PC-9 (cell line): ENCODE data around the gene MAP2K4. TPM values are rescaled to one million over a fixed set of nuclear protein-coding genes. Genes with fewer than 3 reads are reported as not detected.

Source experiments
- BruUV-seq: library from RNA; stranded (reverse); fragments of 400-500 nt; replicated peaks from 2 replicates; lab custom pipeline; 2021; lab: Mats Ljungman, UMichigan
- CTCF ChIA-PET: fragments of 300-600 bp; sonication (Branson Sonifier 250); formaldehyde crosslinking; loops from one replicate; lab custom pipeline; 2022; ENCODE audit warnings: antibody characterized with exemption; lab: Charles Lee
- POLR2A ChIA-PET: fragments of 300-600 bp; sonication (Branson Sonifier 250); formaldehyde crosslinking; loops from one replicate; lab custom pipeline; 2022; ENCODE audit warnings: antibody characterized with exemption; ENCODE audit not compliant: unreplicated experiment; lab: Charles Lee
- DNase-seq, 2 experiments: peaks; one replicate each; pipeline versions ENCODE4 v3.0.0 to v3.0.0-alpha.2; 2015 to 2022; ENCODE audit warnings: mixed read lengths in 1 of 2
- H2AFZ ChIP-seq: fragments of 200-600 bp; sonication (generic); 2 replicates; pipeline ENCODE4 v1.8.1; 2017; ENCODE audit warnings: antibody characterized with exemption
- H3F3A ChIP-seq: fragments of 200-600 bp; sonication (generic); 2 replicates; pipeline ENCODE4 v1.8.1; 2017; ENCODE audit warnings: antibody characterized with exemption, mild to moderate bottlenecking, low read depth; ENCODE audit not compliant: insufficient read depth
- H3K27ac ChIP-seq: fragments of 200-600 bp; sonication (generic); 2 replicates; pipeline ENCODE4 v1.6.1; 2016; ENCODE audit warnings: mixed run types
- H3K27me3 ChIP-seq: fragments of 200-600 bp; sonication (generic); 2 replicates; pipeline ENCODE4 v1.6.1; 2016; ENCODE audit warnings: low read depth, mixed run types; ENCODE audit not compliant: insufficient read depth
- H3K36me3 ChIP-seq: fragments of 200-600 bp; sonication (generic); 2 replicates; pipeline ENCODE4 v1.6.1; 2016; ENCODE audit warnings: low read depth, mixed run types
- H3K4me1 ChIP-seq: fragments of 200-600 bp; sonication (generic); replicated peaks from 2 replicates; pipeline ENCODE4 v1.6.1; 2016; ENCODE audit warnings: mixed run types; ENCODE audit not compliant: insufficient read depth
- H3K4me2 ChIP-seq: fragments of 200-600 bp; sonication (generic); 2 replicates; pipeline ENCODE4 v1.6.1; 2017; ENCODE audit warnings: mixed run types
- H3K4me3 ChIP-seq: fragments of 200-600 bp; sonication (generic); 2 replicates; pipeline ENCODE4 v1.6.1; 2016; ENCODE audit warnings: mixed run types
- H3K79me2 ChIP-seq: fragments of 200-600 bp; sonication (generic); 2 replicates; pipeline ENCODE4 v1.6.1; 2017; ENCODE audit warnings: low read depth, mixed run types
- H3K9me2 ChIP-seq: fragments of 200-600 bp; sonication (generic); 2 replicates; pipeline ENCODE4 v1.8.1; 2017; ENCODE audit warnings: mild to moderate bottlenecking; ENCODE audit not compliant: insufficient read depth
- H3K9me3 ChIP-seq: fragments of 200-600 bp; sonication (generic); 2 replicates; pipeline ENCODE4 v1.8.1; 2016; ENCODE audit warnings: low read depth; ENCODE audit not compliant: insufficient read depth
- H4K20me1 ChIP-seq: fragments of 200-600 bp; sonication (generic); 2 replicates; pipeline ENCODE4 v1.8.1; 2017; ENCODE audit not compliant: insufficient read depth
- EZH2 ChIP-seq: fragments of 200-600 bp; sonication (generic); IDR thresholded peaks from 2 replicates; pipeline ENCODE4 v1.8.0; 2017; ENCODE audit warnings: antibody characterized with exemption, low read depth
- intact Hi-C: fragments of 100-400 bp; cut with micrococcal nuclease; formaldehyde crosslinking; loops from one replicate; pipeline ENCODE4 v1.10.0; 2022; ENCODE audit not compliant: unreplicated experiment
- total RNA-seq: library from RNA; stranded (reverse); gene quantifications from 2 replicates; pipeline ENCODE4 v1.2.3, GENCODE V29; 2021
- TF ChIP-seq, protein P1 (sequence below): fragments of 200-600 bp; sonication (generic); conservative IDR thresholded peaks from 2 replicates; pipeline ENCODE4 v1.6.1; 2017; ENCODE audit warnings: mixed run types, antibody characterized with exemption, mild to moderate bottlenecking, moderate library complexity

Gene MAP2K4
- total RNA-seq, 1 experiment from 2014 or later: 44.3 TPM

- Histone ChIP-seq H3K9me2 (no peaks in the 10 kb centered on the region), H3K4me1 (no peaks in the 10 kb centered on the region), H3K27me3 (no peaks in the 10 kb centered on the region), H3F3A (no peaks in the 10 kb centered on the region), H3K9me3 (no peaks in the 10 kb centered on the region), H4K20me1 (peaks cover 4% of the 10 kb centered on the region; the same call in 1 of the 2 replicates), H3K36me3 (no peaks in the 10 kb centered on the region), H3K4me2 (no peak overlapping the region), H3K27ac (no peak overlapping the region), H3K79me2 (peaks cover 26% of the 10 kb centered on the region), H2AFZ (no peak overlapping the region), H3K4me3 (no peak overlapping the region)
- ChIA-PET POLR2A (no interaction called here), CTCF (no interaction called here)
- intact Hi-C loops: no loop called here
- DNase-seq: no peak
- TF ChIP-seq, protein P1, sequence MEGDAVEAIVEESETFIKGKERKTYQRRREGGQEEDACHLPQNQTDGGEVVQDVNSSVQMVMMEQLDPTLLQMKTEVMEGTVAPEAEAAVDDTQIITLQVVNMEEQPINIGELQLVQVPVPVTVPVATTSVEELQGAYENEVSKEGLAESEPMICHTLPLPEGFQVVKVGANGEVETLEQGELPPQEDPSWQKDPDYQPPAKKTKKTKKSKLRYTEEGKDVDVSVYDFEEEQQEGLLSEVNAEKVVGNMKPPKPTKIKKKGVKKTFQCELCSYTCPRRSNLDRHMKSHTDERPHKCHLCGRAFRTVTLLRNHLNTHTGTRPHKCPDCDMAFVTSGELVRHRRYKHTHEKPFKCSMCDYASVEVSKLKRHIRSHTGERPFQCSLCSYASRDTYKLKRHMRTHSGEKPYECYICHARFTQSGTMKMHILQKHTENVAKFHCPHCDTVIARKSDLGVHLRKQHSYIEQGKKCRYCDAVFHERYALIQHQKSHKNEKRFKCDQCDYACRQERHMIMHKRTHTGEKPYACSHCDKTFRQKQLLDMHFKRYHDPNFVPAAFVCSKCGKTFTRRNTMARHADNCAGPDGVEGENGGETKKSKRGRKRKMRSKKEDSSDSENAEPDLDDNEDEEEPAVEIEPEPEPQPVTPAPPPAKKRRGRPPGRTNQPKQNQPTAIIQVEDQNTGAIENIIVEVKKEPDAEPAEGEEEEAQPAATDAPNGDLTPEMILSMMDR: no peak
- TF ChIP-seq EZH2: no peak
- BruUV-seq: no TSS peak
Measured at GRCh38 chr17:12055889-12056288, 35.2 kb downstream of the MAP2K4 start.

GRCh38 chr17:12057520-12057919 lies 36.8 kb downstream of the MAP2K4 start:
- Histone ChIP-seq H3K9me3 (no peaks in the 10 kb centered on the region), H3K36me3 (no peaks in the 10 kb centered on the region), H3K79me2 (peaks cover 13% of the 10 kb centered on the region), H3K4me1 (no peaks in the 10 kb centered on the region), H3K9me2 (no peaks in the 10 kb centered on the region), H3K4me3 (no peak overlapping the region), H4K20me1 (peaks cover 4% of the 10 kb centered on the region; the same call in 1 of the 2 replicates), H3K27me3 (no peaks in the 10 kb centered on the region), H3K4me2 (no peak overlapping the region), H3F3A (no peaks in the 10 kb centered on the region), H3K27ac (no peak overlapping the region), H2AFZ (no peak overlapping the region)
- TF ChIP-seq EZH2: no peak
- TF ChIP-seq, protein P1: no peak
- DNase-seq: no peak
- POLR2A ChIA-PET: no interaction called here
- intact Hi-C loops: no loop called here
- CTCF ChIA-PET: no interaction called here
- BruUV-seq: no TSS peak

GRCh38 chr17:12058535-12058934 lies 37.9 kb downstream of the MAP2K4 start:
- no peaks in the 10 kb centered on the region for H3K27me3 ChIP-seq
- ChIA-PET CTCF (no interaction called here), POLR2A (interaction anchor here (0.7 kb wide), 1 partner anchor 61 kb away, joined by 5 read pairs; the partner anchor contains the start of gene ZNF18)
- H3K36me3 ChIP-seq: no peaks in the 10 kb centered on the region
- H3K27ac ChIP-seq: no peak overlapping the region
- H3F3A ChIP-seq: no peaks in the 10 kb centered on the region
- H2AFZ ChIP-seq: no peak overlapping the region
- H3K4me1 ChIP-seq: no peaks in the 10 kb centered on the region
- H3K4me2 ChIP-seq: no peak overlapping the region
- no TSS peak for BruUV-seq
- intact Hi-C loops: no loop called here
- no peaks in the 10 kb centered on the region for H3K9me3 ChIP-seq
- no peak overlapping the region for H3K4me3 ChIP-seq
- no peak for DNase-seq
- no peaks in the 10 kb centered on the region for H3K9me2 ChIP-seq
- TF ChIP-seq, protein P1: no peak
- no peak for TF ChIP-seq EZH2
- H3K79me2 ChIP-seq: peaks cover 6% of the 10 kb centered on the region
- peaks cover 2% of the 10 kb centered on the region; the same call in 1 of the 2 replicates for H4K20me1 ChIP-seq
